GM19043 (cell line): ENCODE measurements around the gene GALNT18.

Experiments
- ATAC-seq: cut with Tn5 transposase; IDR thresholded peaks from one replicate; pipeline ENCODE4 v1.9.1; 2021; ENCODE audit warnings: low read depth; ENCODE audit not compliant: unreplicated experiment

Gene GALNT18

GRCh38 chr11:11505190-11505589 lies 116.6 kb downstream of the GALNT18 start:
- no peak for ATAC-seq

GRCh38 chr11:11504071-11504470 lies 117.7 kb downstream of the GALNT18 start:
- no peak for ATAC-seq

- ATAC-seq = no peak
These were observed 119.4 kb downstream of the GALNT18 start for GRCh38 chr11:11502263-11502861.

- ATAC-seq = no peak
These were observed 120.1 kb downstream of the GALNT18 start for GRCh38 chr11:11501546-11502262.

- ATAC-seq = no peak
These were observed 120.9 kb downstream of the GALNT18 start for GRCh38 chr11:11500744-11501487.

- ATAC-seq = no peak
These were observed 122.5 kb downstream of the GALNT18 start for GRCh38 chr11:11499300-11499699.

GRCh38 chr11:11498195-11498594 lies 123.6 kb downstream of the GALNT18 start:
- ATAC-seq = no peak

GRCh38 chr11:11496879-11497278 lies 124.9 kb downstream of the GALNT18 start:
- ATAC-seq = no peak

- ATAC-seq = no peak
These were observed 127.5 kb downstream of the GALNT18 start for GRCh38 chr11:11494348-11494747.

- ATAC-seq = no peak
These were observed 128.1 kb downstream of the GALNT18 start for GRCh38 chr11:11493698-11494097.

GRCh38 chr11:11491589-11491988 lies 130.2 kb downstream of the GALNT18 start:
- ATAC-seq = no peak

- no peak for ATAC-seq
These were observed 130.8 kb downstream of the GALNT18 start for GRCh38 chr11:11491014-11491413.

GRCh38 chr11:11486423-11486822 lies 135.4 kb downstream of the GALNT18 start:
- no peak for ATAC-seq

GRCh38 chr11:11486002-11486401 lies 135.8 kb downstream of the GALNT18 start:
- ATAC-seq = no peak

GRCh38 chr11:11483627-11484026 lies 138.2 kb downstream of the GALNT18 start:
- ATAC-seq = no peak

GRCh38 chr11:11482730-11483129 lies 139.1 kb downstream of the GALNT18 start:
- ATAC-seq = no peak

GRCh38 chr11:11481371-11481770 lies 140.4 kb downstream of the GALNT18 start:
- ATAC-seq = no peak

- no peak for ATAC-seq
These were observed 140.8 kb downstream of the GALNT18 start for GRCh38 chr11:11480971-11481370.

- no peak for ATAC-seq
These were observed 143.1 kb downstream of the GALNT18 start for GRCh38 chr11:11478687-11479086.

GRCh38 chr11:11477695-11478420 lies 143.9 kb downstream of the GALNT18 start:
- no peak for ATAC-seq
